ENCODE measurements around the gene RSPH3.
"Not testable (repeated sequence)": the region's sequence is repeated elsewhere in the genome, so short reads cannot be mapped to it uniquely, and the experiment has no call there.

RSPH3 gene

DNA sequence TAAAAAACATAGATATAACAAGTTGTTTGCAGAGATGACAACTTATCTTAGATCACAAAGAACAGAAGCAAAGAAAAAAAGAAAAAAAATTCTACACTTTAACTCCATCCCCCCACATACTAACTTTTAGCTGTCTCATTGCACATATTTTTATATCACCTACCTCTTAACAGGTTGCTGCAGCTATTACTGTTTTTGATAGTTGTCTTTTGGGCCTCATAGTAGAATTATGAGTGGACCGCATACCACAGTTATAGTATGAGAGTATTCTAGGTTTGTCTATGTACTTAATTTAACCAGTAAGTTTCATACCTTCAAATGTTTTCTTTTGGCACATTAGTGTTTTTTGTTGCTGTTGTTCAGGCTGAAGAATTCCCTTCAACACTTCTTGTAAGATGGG, 12.3 kb downstream of the RSPH3 start:
- H3K27ac ChIP-seq, result no peak overlapping the region
- no peak for DNase-seq (ENCODE audit: low read depth, low spot score)

DNA sequence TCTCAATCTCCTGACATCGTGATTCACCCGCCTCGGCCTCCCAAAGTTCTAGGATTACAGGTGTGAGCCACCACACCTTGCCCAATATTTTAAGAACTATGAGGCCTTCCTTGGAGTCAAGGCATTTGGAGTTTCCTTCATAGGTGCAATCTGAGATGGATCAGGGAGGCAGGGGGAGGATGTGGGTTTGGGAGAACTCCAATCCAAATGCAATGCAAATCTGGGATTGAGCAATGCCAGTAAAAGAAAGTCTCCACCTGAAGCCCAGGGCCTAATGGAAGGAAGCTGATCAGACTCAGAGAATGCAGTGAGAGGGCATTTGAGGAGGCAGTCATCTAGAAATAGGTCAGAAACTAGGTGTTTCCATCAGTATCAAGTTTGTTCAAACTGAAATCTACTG, 21.2 kb downstream of the RSPH3 start:
- no peak for DNase-seq (ENCODE audit: low read depth, low spot score)
- H3K27ac ChIP-seq, result peak overlapping the region; percentile 2

- DNase-seq (ENCODE audit: low read depth, low spot score), result no peak
- H3K27ac ChIP-seq, result no peak overlapping the region
Measured at GRCh38 chr6:158977382-158977781, 22.6 kb downstream of the RSPH3 start.

DNA sequence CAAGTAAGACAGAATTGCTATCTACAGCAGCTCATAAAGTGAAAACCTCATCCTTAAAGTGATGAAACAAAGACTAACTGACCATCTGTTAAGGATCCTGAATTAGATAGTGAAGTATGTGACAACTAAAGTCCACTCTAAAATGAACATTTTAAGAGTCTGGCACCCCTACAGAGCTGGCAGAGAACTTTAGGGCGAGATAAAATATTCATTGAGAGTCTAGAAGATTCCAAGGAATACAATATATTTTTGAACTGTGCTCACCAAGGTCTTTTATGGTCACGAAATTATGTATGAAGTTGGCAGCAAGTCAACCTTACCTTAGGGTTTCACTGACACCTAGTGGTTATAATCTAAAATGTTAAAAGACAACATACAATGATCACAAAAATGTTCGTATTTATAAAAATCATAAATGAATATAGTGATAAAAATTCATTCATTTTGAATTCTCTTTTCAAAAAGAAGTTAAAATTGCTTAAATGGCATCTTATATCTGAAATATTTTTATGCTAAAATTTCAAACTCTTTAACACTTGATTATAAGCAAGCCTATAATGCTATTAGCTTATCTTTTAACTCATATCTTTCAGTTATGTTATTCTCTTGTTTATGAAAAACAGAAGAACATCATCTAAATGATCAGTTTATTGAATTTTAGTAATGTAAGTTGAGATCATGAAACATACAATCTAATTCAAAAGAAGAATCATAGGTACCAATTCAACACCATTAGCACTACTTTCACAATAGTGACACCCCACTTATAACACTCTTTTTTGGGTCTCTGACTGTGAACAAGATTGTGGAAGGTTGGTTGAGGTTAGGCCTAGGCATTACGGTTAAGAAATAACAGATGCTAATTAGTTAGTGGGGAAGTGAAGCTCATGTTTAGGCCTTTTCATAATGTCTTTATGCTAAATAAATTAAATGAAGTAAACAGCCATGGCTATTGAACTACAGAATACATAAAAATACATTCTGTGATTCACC, 27.5 kb downstream of the RSPH3 start:
- no peak for DNase-seq (ENCODE audit: low read depth, low spot score)
- no peak overlapping the region for H3K27ac ChIP-seq

DNA sequence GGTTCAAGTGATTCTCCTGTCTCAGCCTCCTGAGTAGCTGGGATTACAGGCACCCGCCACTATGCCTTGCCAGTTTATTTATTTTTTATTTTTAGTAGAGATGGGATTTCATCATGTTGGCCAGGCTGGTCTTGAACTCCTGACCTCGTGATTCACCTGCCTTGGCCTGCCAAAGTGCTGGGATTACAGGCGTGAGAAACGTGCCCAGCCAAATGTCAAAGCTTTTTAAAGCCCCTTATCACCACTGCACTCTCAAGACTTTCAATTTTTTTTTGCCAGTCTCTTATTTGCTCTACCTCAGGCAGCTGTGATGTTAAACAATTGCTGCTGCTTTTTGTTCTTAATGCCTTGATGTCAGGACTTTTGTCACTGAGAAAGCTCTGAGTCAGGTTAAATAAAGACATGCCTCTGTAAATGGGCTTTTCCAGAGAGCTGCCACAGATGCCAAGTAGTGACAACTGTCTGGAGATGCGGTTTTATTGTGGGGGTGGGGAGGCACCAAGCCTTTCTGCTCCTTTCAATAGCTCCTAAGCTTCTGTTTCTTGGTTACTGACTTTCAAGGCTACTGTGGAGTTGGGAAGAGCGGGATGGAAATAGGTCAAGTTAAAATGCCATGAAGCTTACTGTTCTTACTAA, 29.2 kb downstream of the RSPH3 start:
- no peak for DNase-seq (ENCODE audit: low read depth, low spot score)
- no peak overlapping the region for H3K27ac ChIP-seq

DNA sequence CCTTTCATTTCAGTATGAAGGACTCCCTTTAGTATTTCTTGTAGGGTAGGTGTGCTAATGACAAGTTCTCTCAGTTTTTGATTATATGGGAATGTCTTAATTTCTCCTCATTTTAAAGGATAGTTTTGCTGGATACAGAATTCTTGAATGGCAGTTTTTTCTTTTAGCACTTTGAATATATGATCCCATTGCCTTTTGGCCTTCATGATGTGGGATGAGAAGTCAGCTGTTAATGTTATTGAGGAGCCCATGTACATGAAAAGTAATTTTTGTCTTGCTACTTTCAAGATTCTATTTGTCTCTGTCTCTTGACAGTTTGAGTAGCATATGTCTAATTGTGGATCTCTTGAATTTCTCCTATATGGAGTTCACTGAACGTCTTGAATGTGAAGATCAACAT, 30.9 kb downstream of the RSPH3 start:
- H3K27ac ChIP-seq, result no peak overlapping the region
- no peak for DNase-seq (ENCODE audit: low read depth, low spot score)

DNA sequence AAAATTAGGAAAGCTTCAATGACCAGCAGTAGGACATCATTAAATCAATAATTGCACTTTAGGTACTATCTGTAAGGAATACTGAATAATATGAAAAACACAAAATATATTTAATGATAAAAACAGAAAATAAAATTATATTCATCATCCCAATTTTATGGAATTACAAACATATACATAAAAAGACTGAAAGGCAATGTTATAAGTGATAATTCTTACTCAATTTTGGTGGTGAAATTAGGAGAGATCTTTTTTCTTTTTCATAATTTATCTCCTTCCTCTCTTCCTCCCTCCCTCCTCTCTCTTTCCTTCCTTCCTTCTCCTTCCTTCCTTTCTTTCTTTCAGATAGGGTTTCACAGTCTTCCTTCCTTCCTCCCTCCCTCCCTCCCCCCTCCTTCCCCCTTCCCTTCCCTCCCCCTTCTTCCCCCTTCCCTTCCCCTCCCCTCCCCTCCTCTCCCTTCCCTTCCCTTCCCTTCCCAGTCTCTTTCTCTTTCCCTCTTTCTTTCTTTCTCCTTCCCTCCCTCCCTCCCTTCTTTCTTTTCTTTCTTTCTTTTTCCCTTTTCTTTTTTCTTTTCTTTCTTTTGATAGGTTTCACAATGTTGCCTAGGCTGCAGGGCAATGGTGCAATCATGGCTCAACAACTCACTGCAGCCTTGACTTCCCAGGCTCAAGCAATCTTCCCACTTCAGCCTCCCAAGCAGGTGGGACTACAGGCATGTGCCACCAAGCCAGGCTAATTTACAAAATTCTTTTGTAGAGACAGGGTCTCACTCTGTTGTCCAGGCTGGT, 36.8 kb downstream of the RSPH3 start:
- no peak for DNase-seq (ENCODE audit: low read depth, low spot score)
- no peak overlapping the region for H3K27ac ChIP-seq

DNA sequence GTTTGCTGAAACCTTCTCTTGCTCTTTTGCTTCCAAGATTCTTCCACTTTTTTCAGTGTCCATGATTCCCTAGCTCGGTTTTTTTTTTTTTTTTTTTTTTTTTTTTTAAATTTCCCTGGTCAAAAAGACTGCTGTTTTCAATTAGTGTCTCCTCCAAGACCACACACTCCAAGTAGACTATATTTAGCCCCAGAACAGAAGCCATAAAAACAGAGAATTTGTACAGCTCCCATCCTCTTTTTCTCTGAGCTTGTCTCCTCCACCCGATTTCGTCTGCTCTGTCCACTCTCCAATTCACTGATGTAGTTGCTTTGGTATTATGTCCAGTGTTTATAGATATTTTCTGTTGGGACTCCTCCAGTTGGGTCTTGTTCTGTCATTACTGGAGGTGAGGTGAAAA, 37.6 kb downstream of the RSPH3 start:
- no peak overlapping the region for H3K27ac ChIP-seq
- no peak for DNase-seq (ENCODE audit: low read depth, low spot score)

GRCh38 chr6:158960026-158960425, 40.0 kb downstream of the RSPH3 start:
- no peak overlapping the region for H3K27ac ChIP-seq

GRCh38 chr6:158959552-158959951, 40.5 kb downstream of the RSPH3 start:
- H3K27ac ChIP-seq, result no peak overlapping the region
- no peak for DNase-seq (ENCODE audit: low read depth, low spot score)

More at GRCh38 chr6:158960026-158960425, 40.0 kb downstream of the RSPH3 start:
- DNase-seq (ENCODE audit: low read depth, low spot score), result no peak

GRCh38 chr6:158958504-158959386, 41.3 kb downstream of the RSPH3 start:
- no peak overlapping the region for H3K27ac ChIP-seq
- no peak for DNase-seq (ENCODE audit: low read depth, low spot score)

DNA sequence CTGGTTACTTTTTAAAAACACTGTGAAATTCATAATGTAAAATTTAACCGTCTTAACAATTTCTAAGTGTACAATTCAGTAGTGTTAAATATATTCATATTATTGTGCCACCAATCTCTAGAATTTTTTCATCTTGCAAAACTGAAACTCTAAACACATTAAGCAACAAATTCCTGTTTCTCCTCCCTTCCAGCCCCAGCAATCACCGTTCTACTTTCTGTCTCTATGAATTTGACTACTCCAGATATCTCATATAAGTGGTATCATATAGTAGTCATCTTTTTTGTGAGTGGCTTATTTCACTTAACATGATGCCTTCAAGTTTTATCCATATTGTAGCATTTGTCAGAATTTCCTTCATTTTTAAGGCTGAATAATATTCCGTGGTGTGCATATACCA, 44.7 kb downstream of the RSPH3 start:
- H3K27ac ChIP-seq, result no peak overlapping the region
- DNase-seq (ENCODE audit: low read depth, low spot score), result no peak

DNA sequence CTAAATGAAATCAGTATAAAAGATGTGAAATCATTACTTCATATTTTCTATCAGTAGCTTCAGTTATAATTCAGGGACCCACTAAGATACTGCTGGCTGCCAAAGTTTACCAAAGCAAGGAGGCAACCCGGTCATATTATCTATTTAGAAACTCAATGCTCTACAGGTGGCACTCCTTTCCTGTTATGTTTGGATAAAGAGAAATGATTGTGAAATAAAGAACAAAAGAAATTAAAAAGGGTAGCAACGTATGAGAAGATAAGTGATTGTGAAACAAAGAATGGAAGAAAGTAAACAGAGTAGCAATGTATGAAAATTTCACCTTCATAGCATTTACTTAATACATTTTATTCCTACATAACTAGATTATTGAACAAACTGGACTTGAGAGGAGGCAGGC, 45.2 kb downstream of the RSPH3 start:
- H3K27ac ChIP-seq, result no peak overlapping the region
- DNase-seq (ENCODE audit: low read depth, low spot score), result no peak

- not testable (repeated sequence) for H3K27ac ChIP-seq; DNase-seq (ENCODE audit: low read depth, low spot score)
Measured at GRCh38 chr6:158952011-158952410, 48.0 kb downstream of the RSPH3 start.

DNA sequence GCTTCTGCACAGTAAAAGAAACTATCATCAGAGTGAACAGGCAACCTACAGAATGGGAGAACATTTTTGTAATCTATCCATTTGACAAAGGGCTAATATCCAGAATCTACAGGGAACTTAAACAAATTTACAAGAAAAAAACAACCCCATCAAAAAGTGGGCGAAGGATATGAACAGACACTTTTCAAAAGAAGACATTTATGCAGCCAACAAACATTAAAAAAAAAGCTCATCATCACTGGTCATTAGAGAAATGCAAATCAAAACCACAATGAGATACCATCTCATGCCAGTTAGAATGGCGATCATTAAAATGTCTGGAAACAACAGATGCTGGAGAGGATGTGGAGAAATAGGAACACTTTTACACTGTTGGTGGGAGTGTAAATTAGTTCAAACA, 48.4 kb downstream of the RSPH3 start:
- not testable (repeated sequence) for H3K27ac ChIP-seq; DNase-seq (ENCODE audit: low read depth, low spot score)

DNA sequence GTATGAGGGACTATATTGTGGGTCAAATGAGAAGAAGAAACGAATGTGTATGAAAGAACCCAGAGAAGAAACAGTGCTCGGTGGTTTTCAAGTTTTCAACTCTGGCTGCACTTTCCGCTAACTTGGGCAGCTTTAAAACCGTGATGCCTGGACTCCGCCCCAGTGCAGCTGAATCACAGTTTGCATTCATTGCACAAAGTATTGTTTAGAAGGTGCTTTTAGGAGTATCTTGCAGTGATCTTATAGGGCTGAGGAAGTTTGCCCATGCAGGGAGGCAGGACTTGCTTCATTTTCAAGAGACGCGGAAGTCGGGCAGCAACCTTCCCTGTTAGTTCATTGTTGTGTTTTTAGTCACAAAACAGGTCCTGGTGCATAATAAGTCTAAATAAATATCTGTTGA, 52.7 kb downstream of the RSPH3 start:
- no peak for DNase-seq (ENCODE audit: low read depth, low spot score)
- no peak overlapping the region for H3K27ac ChIP-seq

DNA sequence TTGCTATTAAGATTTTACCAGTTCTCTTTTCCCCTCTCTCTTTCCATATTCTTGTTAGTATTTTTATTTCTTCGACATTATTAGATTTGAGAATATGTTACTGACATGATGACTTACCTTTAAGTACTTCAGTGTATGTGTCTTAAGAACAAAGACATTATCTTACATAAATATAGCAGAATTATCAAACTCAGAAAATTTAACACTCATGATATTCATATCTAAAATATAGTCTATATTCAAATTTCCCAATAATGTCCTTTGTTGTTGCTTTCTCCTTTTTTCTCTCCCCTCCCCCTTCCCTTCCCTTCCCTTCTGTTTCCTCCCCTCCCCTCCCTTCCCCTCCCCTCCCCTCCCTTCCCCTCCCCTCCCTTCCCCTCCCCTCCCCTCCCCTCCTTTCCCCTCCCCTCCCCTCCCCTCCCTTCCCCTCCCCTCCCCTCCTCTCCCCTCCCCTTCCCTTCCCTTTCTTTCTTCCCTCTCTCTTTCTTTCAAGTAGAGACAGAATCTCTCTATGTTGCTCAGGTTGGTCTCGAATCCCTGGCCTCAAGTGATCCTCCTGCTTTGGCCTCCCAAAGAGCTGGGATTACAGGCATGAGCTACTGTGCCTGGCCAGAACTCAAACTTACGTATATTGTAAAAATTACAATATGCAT, 56.5 kb downstream of the RSPH3 start:
- H3K27ac ChIP-seq, result no peak overlapping the region
- DNase-seq (ENCODE audit: low read depth, low spot score), result no peak

GRCh38 chr6:158942349-158942748, 57.7 kb downstream of the RSPH3 start:
- no peak for DNase-seq (ENCODE audit: low read depth, low spot score)
- H3K27ac ChIP-seq, result no peak overlapping the region

GRCh38 chr6:158941246-158941645, 58.8 kb downstream of the RSPH3 start:
- DNase-seq (ENCODE audit: low read depth, low spot score), result no peak
- no peak overlapping the region for H3K27ac ChIP-seq

All from epithelial cell of prostate (primary cell).